HUES64 (cell line): ENCODE measurements around the gene CRISP2. TPM values are rescaled to one million over a fixed set of nuclear protein-coding genes. Genes with fewer than 3 reads are reported as not detected.
"Not testable (repeated sequence)": the region's sequence is repeated elsewhere in the genome, so short reads cannot be mapped to it uniquely, and the experiment has no call there.

Experiments used
- H3K27ac ChIP-seq: 2 replicates; pipeline ENCODE4 v1.7.0; 2013; ENCODE audit warnings: low read depth, low read length, inconsistent platforms
- H3K27me3 ChIP-seq: 2 replicates; pipeline ENCODE4 v1.6.1; 2013; ENCODE audit warnings: mild to moderate bottlenecking, low read length; ENCODE audit not compliant: insufficient read depth
- H3K36me3 ChIP-seq: 2 replicates; pipeline ENCODE4 v1.6.1; 2013; ENCODE audit warnings: mild to moderate bottlenecking, low read length; ENCODE audit not compliant: insufficient read depth
- H3K4me1 ChIP-seq: 2 replicates; pipeline ENCODE4 v1.6.1; 2013; ENCODE audit warnings: mild to moderate bottlenecking, low read length, moderate library complexity; ENCODE audit not compliant: insufficient read depth
- H3K4me3 ChIP-seq: 2 replicates; pipeline ENCODE4 v1.5.1; 2013; ENCODE audit warnings: mild to moderate bottlenecking, low read length, moderate library complexity
- H3K9ac ChIP-seq: 2 replicates; pipeline ENCODE4 v1.6.1; 2013; ENCODE audit warnings: mild to moderate bottlenecking, low read depth, low read length
- H3K9me3 ChIP-seq: 2 replicates; pipeline ENCODE4 v1.6.1; 2013; ENCODE audit warnings: low read depth, low read length; ENCODE audit not compliant: insufficient read depth
- WGBS: fragments of 150-250, 120-280 bp; methylation state at CpG from one replicate; pipeline ENCODE4 v1.1.7; 2013; ENCODE audit warnings: missing lambda C conversion rate; 5-methylcytosine and 5-hydroxymethylcytosine counted together
- polyA plus RNA-seq, 2 experiments: library from polyadenylated mRNA; stranded (reverse); fragments of 50-300 nt; gene quantifications; one replicate each; pipeline ENCODE4 v1.2.3, GENCODE V29; 2013

The CRISP2 gene
- not detected for polyA plus RNA-seq (2013, experiment 1 of 2)
- not detected for polyA plus RNA-seq (2013, experiment 2 of 2)

GRCh38 chr6:49713346-49713745 lies at the start of gene CRISP2:
Gene CRISP2, minus strand, starts transcription at chr6:49713543. Its CDS starts 4,347 bp downstream, at chr6:49709196.
- no peak within 1 kb of the TSS for H3K27ac ChIP-seq
- no peak within 1 kb of the TSS for H3K4me3 ChIP-seq
- no peaks in the 10 kb centered on the region for H3K4me1 ChIP-seq
- H3K27me3 ChIP-seq = no peaks in the 10 kb centered on the region
- H3K9ac ChIP-seq = no peak within 1 kb of the TSS
- 0 out of 2 replicates have a peak, but pooled peaks cover 6% of the 10 kb centered on the region for H3K9me3 ChIP-seq
- WGBS = 94% methylated on average over 26 of the region's 26 CpGs
- no peaks in the 10 kb centered on the region for H3K36me3 ChIP-seq

- Histone ChIP-seq H3K4me3 (no peak within 1 kb of the TSS), H3K4me1 (no peaks in the 10 kb centered on the region), H3K27me3 (no peaks in the 10 kb centered on the region), H3K27ac (no peak within 1 kb of the TSS), H3K36me3 (no peaks in the 10 kb centered on the region), H3K9me3 (no peaks in the 10 kb centered on the region), H3K9ac (no peak within 1 kb of the TSS)
- 100% methylated on average over 1 of the region's 1 CpG for WGBS
Measured at GRCh38 chr6:49744259-49744658, 30.9 kb upstream of the CRISP2 start, which contains the start of gene CRISP3. Gene CRISP3, minus strand, starts transcription at chr6:49744388. Its CDS starts 21 bp downstream, at chr6:49744367.

GRCh38 chr6:49743429-49743828 lies 30.1 kb upstream of the CRISP2 start:
- Histone ChIP-seq H3K4me1 (no peaks in the 10 kb centered on the region), H3K4me3 (no peak overlapping the region), H3K27ac (no peak overlapping the region), H3K36me3 (no peaks in the 10 kb centered on the region), H3K9me3 (no peaks in the 10 kb centered on the region), H3K27me3 (no peaks in the 10 kb centered on the region), H3K9ac (no peak overlapping the region)
- WGBS = 100% methylated on average over 1 of the region's 4 CpGs

DNA sequence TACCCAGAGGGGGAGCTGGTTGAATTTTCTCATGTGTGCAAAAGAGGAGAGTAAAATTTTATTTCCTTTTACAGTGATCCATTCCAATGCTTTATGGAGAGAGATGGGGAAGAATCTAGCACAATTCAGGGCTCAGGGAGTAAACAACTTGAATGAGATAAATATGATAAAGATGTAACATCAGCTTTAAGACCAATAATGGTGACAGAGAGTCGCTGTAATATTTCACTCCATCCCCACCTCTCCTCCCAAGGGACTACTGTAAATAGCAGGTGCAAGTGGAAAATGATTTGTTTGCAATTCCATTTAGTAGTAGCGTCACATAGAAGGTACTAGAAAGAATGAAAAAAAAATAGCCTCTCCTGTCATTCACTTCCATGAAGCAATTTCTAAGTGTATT lies 26.1 kb upstream of the CRISP2 start:
- Histone ChIP-seq H3K27me3 (no peaks in the 10 kb centered on the region), H3K4me1 (no peaks in the 10 kb centered on the region), H3K27ac (no peak overlapping the region), H3K36me3 (no peaks in the 10 kb centered on the region), H3K9me3 (no peaks in the 10 kb centered on the region), H3K9ac (no peak overlapping the region), H3K4me3 (no peak overlapping the region)
- WGBS = no CpG with 5 or more reads among the region's 2 CpGs

DNA sequence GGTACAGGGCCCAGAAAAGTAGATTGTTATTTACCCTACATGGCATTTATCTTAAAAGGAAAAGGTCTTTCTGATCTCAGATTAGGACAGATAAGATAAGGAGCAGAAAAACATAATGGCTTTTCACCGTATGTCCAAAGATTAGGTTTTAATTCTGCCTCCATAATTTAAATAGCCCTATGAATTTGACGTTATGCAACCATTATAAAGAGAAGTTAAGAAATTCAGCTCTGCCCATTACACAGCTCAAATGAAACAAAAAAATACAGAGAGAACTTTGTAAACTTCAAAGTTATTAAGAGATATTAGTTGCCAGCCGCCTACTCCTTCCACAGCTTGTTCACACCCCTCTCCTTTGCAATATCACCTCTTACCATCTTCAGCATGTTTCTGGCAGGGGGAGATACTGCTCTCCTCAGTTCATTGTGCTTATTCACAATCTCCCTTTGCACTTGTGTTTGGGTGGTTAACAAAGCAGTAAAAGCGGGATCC lies 22.7 kb upstream of the CRISP2 start:
- Histone ChIP-seq H3K4me1 (no peaks in the 10 kb centered on the region), H3K9ac (no peak overlapping the region), H3K4me3 (no peak overlapping the region), H3K27me3 (no peaks in the 10 kb centered on the region), H3K27ac (no peak overlapping the region), H3K9me3 (no peaks in the 10 kb centered on the region), H3K36me3 (no peaks in the 10 kb centered on the region)
- WGBS = 100% methylated on average over 3 of the region's 4 CpGs

DNA sequence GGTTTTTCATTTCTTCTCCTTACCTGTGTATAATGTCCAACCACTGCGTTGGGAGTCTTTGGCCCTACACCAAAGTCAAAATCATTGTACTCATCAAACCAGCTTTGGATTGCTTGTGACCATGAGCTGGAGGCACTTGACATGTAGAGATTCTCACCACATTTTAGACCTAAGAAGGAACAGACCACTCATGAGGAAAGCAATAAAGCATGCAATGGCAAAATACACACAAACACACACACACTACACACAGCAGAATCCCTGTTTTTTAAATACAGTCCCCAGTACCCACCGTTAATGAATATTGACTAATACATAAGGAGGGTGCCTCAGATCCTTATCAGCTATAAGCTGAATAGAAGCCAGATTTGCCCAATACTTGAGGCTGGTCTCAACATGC lies 20.3 kb upstream of the CRISP2 start:
- H3K9ac ChIP-seq = no peak overlapping the region
- no peaks in the 10 kb centered on the region for H3K9me3 ChIP-seq
- no peaks in the 10 kb centered on the region for H3K4me1 ChIP-seq
- no peaks in the 10 kb centered on the region for H3K36me3 ChIP-seq
- no peak overlapping the region for H3K4me3 ChIP-seq
- no peaks in the 10 kb centered on the region for H3K27me3 ChIP-seq
- no peak overlapping the region for H3K27ac ChIP-seq
- WGBS = 82% methylated on average over 2 of the region's 2 CpGs

GRCh38 chr6:49732781-49733180 lies 19.4 kb upstream of the CRISP2 start:
- no peak overlapping the region for H3K27ac ChIP-seq
- H3K36me3 ChIP-seq = no peaks in the 10 kb centered on the region
- no peak overlapping the region for H3K9ac ChIP-seq
- WGBS = 100% methylated on average over 1 of the region's 3 CpGs
- no peaks in the 10 kb centered on the region for H3K9me3 ChIP-seq
- no peaks in the 10 kb centered on the region for H3K4me1 ChIP-seq
- no peaks in the 10 kb centered on the region for H3K27me3 ChIP-seq
- H3K4me3 ChIP-seq = no peak overlapping the region

DNA sequence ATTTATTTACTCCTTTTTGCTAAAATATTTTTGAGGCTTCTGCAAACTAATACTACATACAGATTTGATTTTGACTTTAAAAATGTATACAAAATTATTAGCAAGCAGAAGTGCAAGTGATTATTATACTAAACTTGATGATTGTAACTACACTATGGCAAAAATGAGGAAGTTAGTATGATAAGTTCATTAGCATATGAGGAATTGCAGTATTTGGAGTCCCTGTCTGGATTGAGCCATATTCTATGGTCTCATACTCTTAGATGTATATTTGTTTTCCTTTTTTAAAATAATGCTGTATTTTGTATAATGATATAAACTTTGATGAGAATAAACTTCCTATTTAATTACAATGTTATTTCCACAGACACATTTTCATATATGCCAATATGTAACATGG lies 16.9 kb upstream of the CRISP2 start:
- H3K27ac ChIP-seq = no peak overlapping the region
- H3K27me3 ChIP-seq = no peaks in the 10 kb centered on the region
- no peak overlapping the region for H3K9ac ChIP-seq
- no peaks in the 10 kb centered on the region for H3K4me1 ChIP-seq
- H3K9me3 ChIP-seq = no peaks in the 10 kb centered on the region
- H3K4me3 ChIP-seq = no peak overlapping the region
- no peaks in the 10 kb centered on the region for H3K36me3 ChIP-seq

GRCh38 chr6:49723917-49724316 lies 10.6 kb upstream of the CRISP2 start:
- not testable (repeated sequence) for H3K27ac ChIP-seq, H3K4me3 ChIP-seq, H3K9ac ChIP-seq, H3K36me3 ChIP-seq, H3K27me3 ChIP-seq, H3K4me1 ChIP-seq
- peaks cover 30% of the 10 kb centered on the region for H3K9me3 ChIP-seq
- WGBS = 78% methylated on average over 4 of the region's 4 CpGs

GRCh38 chr6:49721297-49721696 lies 8.0 kb upstream of the CRISP2 start:
- Histone ChIP-seq H3K4me3 (no peak overlapping the region), H3K4me1 (no peaks in the 10 kb centered on the region), H3K27me3 (no peaks in the 10 kb centered on the region), H3K9me3 (peaks cover 39% of the 10 kb centered on the region), H3K9ac (no peak overlapping the region), H3K36me3 (no peaks in the 10 kb centered on the region), H3K27ac (no peak overlapping the region)
- 95% methylated on average over 2 of the region's 2 CpGs for WGBS

DNA sequence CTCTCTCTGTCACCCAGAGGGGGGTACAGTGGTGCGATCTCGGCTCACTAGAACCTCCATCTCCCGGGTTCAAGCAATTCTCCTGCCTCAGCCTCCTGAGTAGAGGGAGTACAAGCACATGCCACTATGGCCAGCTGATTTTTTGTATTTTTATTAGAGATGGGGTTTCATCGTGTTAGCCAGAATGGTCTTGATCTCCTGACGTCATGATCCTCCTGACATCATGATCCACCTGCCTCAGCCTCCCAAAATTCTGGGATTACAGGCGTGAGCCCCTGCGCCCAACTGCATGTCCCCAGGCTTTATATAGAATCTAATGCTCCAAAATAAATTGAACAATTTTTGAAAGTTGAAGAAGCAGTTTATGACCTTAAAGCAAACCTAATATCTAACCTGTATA lies 7.0 kb upstream of the CRISP2 start:
- Histone ChIP-seq H3K27me3 (no peaks in the 10 kb centered on the region), H3K4me3 (no peak overlapping the region), H3K9ac (no peak overlapping the region), H3K36me3 (no peaks in the 10 kb centered on the region), H3K27ac (no peak overlapping the region), H3K9me3 (peaks cover 39% of the 10 kb centered on the region), H3K4me1 (no peaks in the 10 kb centered on the region)
- WGBS = 91% methylated on average over 7 of the region's 7 CpGs

GRCh38 chr6:49698478-49698877 lies 14.9 kb downstream of the CRISP2 start:
- H3K4me3 ChIP-seq = no peak overlapping the region
- H3K4me1 ChIP-seq = no peaks in the 10 kb centered on the region
- H3K27me3 ChIP-seq = no peaks in the 10 kb centered on the region
- H3K9ac ChIP-seq = no peak overlapping the region
- H3K36me3 ChIP-seq = no peaks in the 10 kb centered on the region
- no peak overlapping the region for H3K27ac ChIP-seq
- no peaks in the 10 kb centered on the region for H3K9me3 ChIP-seq
